Neural crest cell (in vitro differentiated cells): ENCODE data around the gene APOO. TPM values are rescaled to one million over a fixed set of nuclear protein-coding genes. Genes with fewer than 3 reads are reported as not detected.

ENCODE experiments used
- DNase-seq: peaks from one replicate; pipeline ENCODE4 v3.0.0; 2021; ENCODE audit warnings: low read depth, mixed read lengths, low spot score
- H3K27ac Mint-ChIP-seq: one replicate; pipeline ENCODE4 v1.8.0; 2021; ENCODE audit warnings: mild to moderate bottlenecking, mixed read lengths; ENCODE audit not compliant: unreplicated experiment
- H3K27me3 Mint-ChIP-seq: 2 replicates; pipeline ENCODE4 v1.8.0; 2021; ENCODE audit warnings: low read depth, mild to moderate bottlenecking, mixed read lengths
- H3K36me3 Mint-ChIP-seq: 2 replicates; pipeline ENCODE4 v1.8.0; 2021; ENCODE audit warnings: low read depth, mild to moderate bottlenecking, mixed read lengths
- H3K4me1 Mint-ChIP-seq: 2 replicates; pipeline ENCODE4 v1.8.0; 2021; ENCODE audit warnings: mixed read lengths
- H3K4me3 Mint-ChIP-seq: one replicate; pipeline ENCODE4 v1.8.0; 2021; ENCODE audit warnings: mild to moderate bottlenecking, mixed read lengths
- H3K9me3 Mint-ChIP-seq: 2 replicates; pipeline ENCODE4 v1.8.0; 2021; ENCODE audit warnings: mixed read lengths
- total RNA-seq: library from RNA; stranded (reverse); gene quantifications from 2 replicates; pipeline ENCODE4 v1.2.1, GENCODE V29; 2021
- TF ChIP-seq, protein P1 (sequence below): fragments of 200-600 bp; sonication (generic); conservative IDR thresholded peaks from 2 replicates; pipeline ENCODE4 v1.5.0; 2021; ENCODE audit warnings: antibody characterized with exemption, mild to moderate bottlenecking

The APOO gene
- total RNA-seq, 1 donor from 2014 or later, result 91.0 TPM

DNA sequence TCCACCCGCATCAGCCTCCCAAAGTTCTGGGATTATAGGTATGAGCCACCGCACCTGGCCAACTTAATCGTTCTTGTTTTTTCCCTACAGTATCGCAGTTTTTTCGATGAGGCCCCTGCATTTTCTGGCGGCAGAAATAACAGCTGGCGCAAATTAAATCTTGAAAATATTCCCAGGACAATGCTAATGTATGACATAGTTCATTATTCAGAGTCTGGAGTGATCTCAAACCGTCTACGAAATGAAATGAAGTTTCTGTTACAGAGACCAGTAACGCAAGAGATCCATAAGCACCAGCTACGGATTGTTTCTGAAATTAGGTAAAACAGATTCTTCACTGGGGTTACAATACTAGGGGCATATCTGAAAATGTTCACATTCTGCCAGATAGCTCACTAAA is 27.4 kb upstream of the APOO start:
- H3K27me3 Mint-ChIP-seq, result no peaks in the 10 kb centered on the region
- no peak overlapping the region for H3K27ac Mint-ChIP-seq
- TF ChIP-seq, protein P1, sequence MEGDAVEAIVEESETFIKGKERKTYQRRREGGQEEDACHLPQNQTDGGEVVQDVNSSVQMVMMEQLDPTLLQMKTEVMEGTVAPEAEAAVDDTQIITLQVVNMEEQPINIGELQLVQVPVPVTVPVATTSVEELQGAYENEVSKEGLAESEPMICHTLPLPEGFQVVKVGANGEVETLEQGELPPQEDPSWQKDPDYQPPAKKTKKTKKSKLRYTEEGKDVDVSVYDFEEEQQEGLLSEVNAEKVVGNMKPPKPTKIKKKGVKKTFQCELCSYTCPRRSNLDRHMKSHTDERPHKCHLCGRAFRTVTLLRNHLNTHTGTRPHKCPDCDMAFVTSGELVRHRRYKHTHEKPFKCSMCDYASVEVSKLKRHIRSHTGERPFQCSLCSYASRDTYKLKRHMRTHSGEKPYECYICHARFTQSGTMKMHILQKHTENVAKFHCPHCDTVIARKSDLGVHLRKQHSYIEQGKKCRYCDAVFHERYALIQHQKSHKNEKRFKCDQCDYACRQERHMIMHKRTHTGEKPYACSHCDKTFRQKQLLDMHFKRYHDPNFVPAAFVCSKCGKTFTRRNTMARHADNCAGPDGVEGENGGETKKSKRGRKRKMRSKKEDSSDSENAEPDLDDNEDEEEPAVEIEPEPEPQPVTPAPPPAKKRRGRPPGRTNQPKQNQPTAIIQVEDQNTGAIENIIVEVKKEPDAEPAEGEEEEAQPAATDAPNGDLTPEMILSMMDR, result no peak
- no peaks in the 10 kb centered on the region for H3K9me3 Mint-ChIP-seq
- no peak for DNase-seq
- H3K4me1 Mint-ChIP-seq, result no peaks in the 10 kb centered on the region
- no peaks in the 10 kb centered on the region for H3K36me3 Mint-ChIP-seq
- H3K4me3 Mint-ChIP-seq, result no peak overlapping the region

DNA sequence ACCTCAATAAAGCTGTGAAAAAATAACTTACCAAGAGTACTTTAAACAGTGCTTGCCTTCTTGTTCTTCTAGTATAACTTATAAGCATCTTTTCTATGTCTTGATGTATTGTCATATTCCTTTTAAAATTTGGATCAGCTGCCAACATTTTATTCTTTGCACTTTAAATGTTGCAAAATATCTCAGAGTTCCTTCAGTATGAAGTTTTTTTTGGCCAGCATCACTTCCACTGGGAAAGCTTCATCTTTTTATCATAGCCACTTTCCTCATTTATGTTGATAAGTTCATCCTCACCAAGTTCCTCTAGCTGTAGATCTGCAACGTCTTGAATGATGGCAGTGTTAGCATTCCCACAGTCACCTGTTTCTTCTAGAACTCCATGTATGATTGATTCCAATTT is 24.3 kb upstream of the APOO start:
- no peak overlapping the region for H3K4me3 Mint-ChIP-seq
- TF ChIP-seq, protein P1, result no peak
- DNase-seq, result no peak
- H3K4me1 Mint-ChIP-seq, result no peaks in the 10 kb centered on the region
- H3K9me3 Mint-ChIP-seq, result no peaks in the 10 kb centered on the region
- H3K36me3 Mint-ChIP-seq, result no peaks in the 10 kb centered on the region
- H3K27ac Mint-ChIP-seq, result no peak overlapping the region
- no peaks in the 10 kb centered on the region for H3K27me3 Mint-ChIP-seq

DNA sequence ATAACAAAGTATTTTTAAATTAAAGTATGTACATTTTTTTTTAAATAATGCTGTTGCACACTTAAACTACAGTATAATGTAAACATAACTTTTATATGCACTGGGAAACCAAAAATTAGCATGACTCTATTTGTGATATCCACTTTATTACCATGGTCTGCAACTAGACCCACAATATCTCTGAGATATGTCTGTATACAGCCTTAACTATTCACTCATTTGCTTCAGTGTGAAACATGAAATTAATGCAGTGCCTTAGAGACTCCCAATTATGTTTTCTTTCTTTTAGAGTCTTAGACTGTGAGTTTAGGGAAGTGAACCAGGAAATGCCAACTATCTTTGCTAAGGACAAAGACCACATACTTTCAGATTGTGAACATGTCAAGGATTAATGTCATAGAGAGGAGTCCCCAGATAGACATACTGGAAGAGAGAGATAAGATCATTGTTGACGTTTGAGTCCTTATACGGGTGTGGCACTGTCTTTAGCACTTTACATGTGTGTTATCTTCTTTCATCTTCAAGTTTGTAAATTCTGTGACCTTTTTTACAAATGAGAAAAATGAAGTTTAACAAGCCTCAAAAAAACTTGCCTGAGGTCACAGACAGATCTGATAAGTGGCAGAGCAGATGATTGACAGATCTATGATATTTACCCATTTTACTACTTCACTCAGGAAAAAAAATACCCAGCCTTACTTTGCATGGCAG is 23.3 kb upstream of the APOO start:
- Mint-ChIP-seq H3K9me3 (no peaks in the 10 kb centered on the region), H3K27me3 (no peaks in the 10 kb centered on the region), H3K4me1 (no peaks in the 10 kb centered on the region), H3K27ac (no peak overlapping the region), H3K36me3 (no peaks in the 10 kb centered on the region), H3K4me3 (no peak overlapping the region)
- DNase-seq, result no peak
- TF ChIP-seq, protein P1, result no peak

DNA sequence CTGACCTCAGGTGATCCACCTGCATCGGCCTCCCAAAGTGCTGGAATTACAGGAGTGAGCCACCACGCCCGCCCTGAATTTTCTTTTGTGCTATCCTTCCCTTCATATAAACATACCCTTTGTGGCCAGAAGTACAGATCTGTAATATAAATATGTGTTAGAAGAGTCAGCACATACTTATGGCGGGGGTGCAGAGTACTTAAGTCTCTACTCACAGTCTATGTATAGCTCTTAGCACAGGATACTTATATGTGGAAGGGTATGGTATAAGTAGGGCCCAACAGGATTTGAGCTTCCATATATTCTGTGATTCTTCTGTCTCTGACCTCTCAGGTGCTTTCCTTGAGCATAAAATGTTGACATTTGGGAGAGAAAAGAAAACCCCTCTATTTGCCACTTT is 18.3 kb upstream of the APOO start:
- no peak for DNase-seq
- no peak overlapping the region for H3K4me3 Mint-ChIP-seq
- H3K4me1 Mint-ChIP-seq, result no peaks in the 10 kb centered on the region
- no peaks in the 10 kb centered on the region for H3K9me3 Mint-ChIP-seq
- H3K36me3 Mint-ChIP-seq, result no peaks in the 10 kb centered on the region
- TF ChIP-seq, protein P1, result no peak
- no peaks in the 10 kb centered on the region for H3K27me3 Mint-ChIP-seq
- no peak overlapping the region for H3K27ac Mint-ChIP-seq

DNA sequence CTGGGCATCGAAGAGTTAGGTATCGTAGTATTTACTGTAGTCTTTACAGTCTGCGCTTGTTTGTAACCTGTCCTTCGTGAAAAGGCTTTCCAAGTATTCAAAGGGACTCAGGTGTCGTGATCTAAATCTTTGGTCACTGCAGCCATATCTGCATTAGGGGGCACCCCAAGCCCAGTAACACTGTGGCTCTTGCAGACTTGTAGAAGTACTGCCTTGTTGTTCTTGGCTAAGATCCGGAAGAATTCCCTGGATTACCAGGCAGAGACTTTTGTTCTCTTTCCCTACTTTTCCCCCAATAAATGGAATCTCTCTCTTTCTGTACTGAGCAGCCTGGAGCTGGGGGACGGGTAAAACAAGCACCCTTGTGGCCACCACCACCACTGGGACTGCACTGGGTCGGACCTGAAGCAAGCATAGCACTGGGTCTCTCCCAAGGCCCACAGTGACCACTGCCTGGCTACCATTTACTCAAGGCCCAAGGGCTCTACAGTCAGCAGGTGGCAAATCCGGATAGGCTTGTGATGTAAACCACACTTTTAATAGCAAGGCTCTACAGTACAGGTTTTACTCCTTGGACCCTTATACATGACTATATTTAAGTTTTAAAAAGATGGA is 12.1 kb upstream of the APOO start:
- Mint-ChIP-seq H3K27ac (no peak overlapping the region), H3K9me3 (no peaks in the 10 kb centered on the region), H3K4me1 (no peaks in the 10 kb centered on the region), H3K27me3 (no peaks in the 10 kb centered on the region), H3K36me3 (no peaks in the 10 kb centered on the region), H3K4me3 (no peak overlapping the region)
- DNase-seq, result no peak
- TF ChIP-seq, protein P1, result no peak
